ENCODE results near the gene NEK10.

Gene NEK10

DNA sequence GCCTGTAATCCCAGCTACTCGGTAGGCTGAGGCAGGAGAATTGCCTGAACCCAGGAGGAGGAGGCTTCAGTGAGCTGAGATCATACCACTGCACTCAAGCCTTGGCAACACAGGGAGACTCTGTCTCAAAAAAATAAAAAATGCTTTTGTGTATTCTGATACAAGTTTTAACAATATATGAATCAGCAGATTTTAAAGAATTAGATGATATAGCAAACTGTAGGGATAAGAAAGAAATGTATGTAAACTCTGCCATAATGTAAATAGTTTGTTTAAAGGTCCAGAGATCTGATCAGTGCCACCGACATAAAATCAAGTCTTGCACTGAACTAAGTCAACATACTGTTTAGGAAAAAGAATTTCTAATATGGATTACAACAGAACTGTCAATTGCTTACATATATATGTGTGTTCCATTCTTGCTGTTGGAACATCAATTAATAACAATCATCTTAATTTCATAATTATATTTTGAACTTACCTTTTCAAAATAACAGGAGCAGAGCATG lies 208.3 kb downstream of the NEK10 start:
- TF ChIP-seq EZH2 (optimal IDR thresholded peaks at IDR 0.05; ENCODE audit: low read depth, low read length) (no peak), EZH2phosphoT487 (IDR thresholded peaks at IDR 0.05; ENCODE audit: low read length) (no peak)
- TF ChIP-seq, protein P1, sequence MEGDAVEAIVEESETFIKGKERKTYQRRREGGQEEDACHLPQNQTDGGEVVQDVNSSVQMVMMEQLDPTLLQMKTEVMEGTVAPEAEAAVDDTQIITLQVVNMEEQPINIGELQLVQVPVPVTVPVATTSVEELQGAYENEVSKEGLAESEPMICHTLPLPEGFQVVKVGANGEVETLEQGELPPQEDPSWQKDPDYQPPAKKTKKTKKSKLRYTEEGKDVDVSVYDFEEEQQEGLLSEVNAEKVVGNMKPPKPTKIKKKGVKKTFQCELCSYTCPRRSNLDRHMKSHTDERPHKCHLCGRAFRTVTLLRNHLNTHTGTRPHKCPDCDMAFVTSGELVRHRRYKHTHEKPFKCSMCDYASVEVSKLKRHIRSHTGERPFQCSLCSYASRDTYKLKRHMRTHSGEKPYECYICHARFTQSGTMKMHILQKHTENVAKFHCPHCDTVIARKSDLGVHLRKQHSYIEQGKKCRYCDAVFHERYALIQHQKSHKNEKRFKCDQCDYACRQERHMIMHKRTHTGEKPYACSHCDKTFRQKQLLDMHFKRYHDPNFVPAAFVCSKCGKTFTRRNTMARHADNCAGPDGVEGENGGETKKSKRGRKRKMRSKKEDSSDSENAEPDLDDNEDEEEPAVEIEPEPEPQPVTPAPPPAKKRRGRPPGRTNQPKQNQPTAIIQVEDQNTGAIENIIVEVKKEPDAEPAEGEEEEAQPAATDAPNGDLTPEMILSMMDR (IDR thresholded peaks at IDR 0.05; ENCODE audit: low read length), result no peak
- H2AFZ ChIP-seq (ENCODE audit: low read length), result no peak overlapping the region
- no peak for DNase-seq

DNA sequence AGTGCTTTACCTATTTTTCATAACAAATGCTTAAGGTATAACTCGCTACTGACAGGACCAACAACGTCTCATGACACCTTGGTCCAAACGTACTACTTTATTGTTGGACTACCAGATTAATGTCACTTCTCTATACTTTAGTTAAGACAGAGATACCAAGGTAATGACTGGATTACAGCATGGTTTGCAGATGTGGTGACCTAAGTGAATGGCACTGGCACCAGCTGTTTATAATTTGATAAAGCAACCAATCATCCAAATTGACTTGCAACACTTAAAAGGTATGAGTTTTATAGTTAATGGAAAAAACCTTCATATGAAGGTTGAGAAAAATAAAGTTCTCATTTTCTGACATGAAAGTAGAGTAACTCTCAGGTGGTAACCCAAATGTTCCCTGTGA lies 209.0 kb downstream of the NEK10 start:
- Histone ChIP-seq H3K4me2 (ENCODE audit: low read depth, low read length) (no peak overlapping the region), H3K9me2 (replicated peaks; ENCODE audit: insufficient read depth, low read length) (no peaks in the 10 kb centered on the region), H3K9ac (ENCODE audit: low read length) (no peak overlapping the region), H3K9me3 (replicated peaks; ENCODE audit: insufficient read depth, low read length) (no peaks in the 10 kb centered on the region), H3K4me1 (ENCODE audit: low read length) (no peaks in the 10 kb centered on the region), H3K27me3 (replicated peaks; ENCODE audit: insufficient read depth, low read length) (no peaks in the 10 kb centered on the region), H3K4me3 (ENCODE audit: low read length) (no peak overlapping the region), H3K36me3 (replicated peaks; ENCODE audit: insufficient read depth, low read length) (no peaks in the 10 kb centered on the region), H3K79me2 (ENCODE audit: low read length) (no peaks in the 10 kb centered on the region), H4K20me1 (ENCODE audit: insufficient read depth, low read length) (no peaks in the 10 kb centered on the region), H3F3A (ENCODE audit: insufficient read depth, low read length) (no peaks in the 10 kb centered on the region), H3K27ac (ENCODE audit: low read length) (no peak overlapping the region), H2AFZ (ENCODE audit: low read length) (no peak overlapping the region)
- TF ChIP-seq EZH2phosphoT487 (IDR thresholded peaks at IDR 0.05; ENCODE audit: low read length) (no peak), EZH2 (optimal IDR thresholded peaks at IDR 0.05; ENCODE audit: low read depth, low read length) (no peak)
- TF ChIP-seq, protein P1 (IDR thresholded peaks at IDR 0.05; ENCODE audit: low read length), result no peak
- DNase-seq, result no peak

More for the DNA sequence above, 208.3 kb downstream of the NEK10 start:
- no peaks in the 10 kb centered on the region for H3K9me2 ChIP-seq (replicated peaks; ENCODE audit: insufficient read depth, low read length)
- no peak overlapping the region for H3K27ac ChIP-seq (ENCODE audit: low read length)
- no peaks in the 10 kb centered on the region for H3K79me2 ChIP-seq (ENCODE audit: low read length)
- H3K27me3 ChIP-seq (replicated peaks; ENCODE audit: insufficient read depth, low read length), result no peaks in the 10 kb centered on the region
- H4K20me1 ChIP-seq (ENCODE audit: insufficient read depth, low read length), result no peaks in the 10 kb centered on the region
- no peak overlapping the region for H3K4me3 ChIP-seq (ENCODE audit: low read length)
- no peak overlapping the region for H3K9ac ChIP-seq (ENCODE audit: low read length)
- no peaks in the 10 kb centered on the region for H3F3A ChIP-seq (ENCODE audit: insufficient read depth, low read length)
- no peaks in the 10 kb centered on the region for H3K36me3 ChIP-seq (replicated peaks; ENCODE audit: insufficient read depth, low read length)
- no peak overlapping the region for H3K4me2 ChIP-seq (ENCODE audit: low read depth, low read length)
- no peaks in the 10 kb centered on the region for H3K9me3 ChIP-seq (replicated peaks; ENCODE audit: insufficient read depth, low read length)
- H3K4me1 ChIP-seq (ENCODE audit: low read length), result no peaks in the 10 kb centered on the region

DNA sequence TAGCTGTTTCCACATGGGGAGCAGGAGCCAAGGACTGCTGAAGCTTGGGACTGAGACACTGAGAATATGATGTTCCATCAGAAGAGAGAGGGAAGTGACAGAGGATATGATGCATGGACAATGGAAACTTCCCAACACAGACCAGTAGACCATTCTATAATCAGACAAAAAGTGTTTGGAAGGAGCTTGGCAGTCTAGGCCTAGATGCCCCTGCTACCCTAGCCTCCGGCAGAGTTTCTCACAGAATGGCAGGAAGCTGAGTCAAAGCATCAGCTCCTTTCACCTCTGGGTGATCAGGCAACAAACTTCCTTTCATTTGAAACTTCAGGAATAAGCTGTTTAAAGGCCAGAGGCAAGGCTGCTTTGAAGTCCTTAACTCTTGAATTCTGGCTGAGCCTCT lies 222.0 kb downstream of the NEK10 start:
- no peak overlapping the region for H3K4me2 ChIP-seq (ENCODE audit: low read depth, low read length)
- no peak overlapping the region for H3K4me3 ChIP-seq (ENCODE audit: low read length)
- H3K36me3 ChIP-seq (replicated peaks; ENCODE audit: insufficient read depth, low read length), result no peaks in the 10 kb centered on the region
- no peak overlapping the region for H3K27ac ChIP-seq (ENCODE audit: low read length)
- H3F3A ChIP-seq (ENCODE audit: insufficient read depth, low read length), result no peaks in the 10 kb centered on the region
- no peak for DNase-seq
- H3K9me3 ChIP-seq (replicated peaks; ENCODE audit: insufficient read depth, low read length), result no peaks in the 10 kb centered on the region
- no peak overlapping the region for H2AFZ ChIP-seq (ENCODE audit: low read length)
- no peaks in the 10 kb centered on the region for H3K9me2 ChIP-seq (replicated peaks; ENCODE audit: insufficient read depth, low read length)
- no peaks in the 10 kb centered on the region for H4K20me1 ChIP-seq (ENCODE audit: insufficient read depth, low read length)
- no peaks in the 10 kb centered on the region for H3K4me1 ChIP-seq (ENCODE audit: low read length)
- no peaks in the 10 kb centered on the region for H3K27me3 ChIP-seq (replicated peaks; ENCODE audit: insufficient read depth, low read length)
- TF ChIP-seq EZH2phosphoT487 (IDR thresholded peaks at IDR 0.05; ENCODE audit: low read length), result no peak
- no peaks in the 10 kb centered on the region for H3K79me2 ChIP-seq (ENCODE audit: low read length)
- no peak overlapping the region for H3K9ac ChIP-seq (ENCODE audit: low read length)

DNA sequence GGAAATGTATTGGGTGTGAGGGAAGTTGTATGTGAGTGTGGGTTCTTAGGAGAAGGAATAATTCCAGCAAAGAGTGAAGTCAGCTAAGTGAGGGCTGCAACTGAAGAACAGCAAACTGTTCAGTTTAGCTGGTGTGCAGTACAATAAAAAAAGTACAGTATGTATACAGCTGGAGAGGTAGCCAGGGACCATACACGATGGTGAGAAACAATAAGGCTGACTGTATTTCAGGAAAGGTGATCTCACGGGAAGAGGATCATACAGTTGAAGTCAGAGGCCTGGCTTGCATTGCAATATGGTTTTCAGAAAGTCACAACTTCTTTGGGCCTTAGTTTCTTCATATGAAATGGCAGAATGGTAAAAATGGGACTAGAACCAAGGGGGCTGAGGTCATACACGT lies 222.4 kb downstream of the NEK10 start:
- H4K20me1 ChIP-seq (ENCODE audit: insufficient read depth, low read length), result no peaks in the 10 kb centered on the region
- H3K36me3 ChIP-seq (replicated peaks; ENCODE audit: insufficient read depth, low read length), result no peaks in the 10 kb centered on the region
- H3K4me1 ChIP-seq (ENCODE audit: low read length), result no peaks in the 10 kb centered on the region
- H3F3A ChIP-seq (ENCODE audit: insufficient read depth, low read length), result no peaks in the 10 kb centered on the region
- H3K4me3 ChIP-seq (ENCODE audit: low read length), result no peak overlapping the region
- H3K9me3 ChIP-seq (replicated peaks; ENCODE audit: insufficient read depth, low read length), result no peaks in the 10 kb centered on the region
- H3K27me3 ChIP-seq (replicated peaks; ENCODE audit: insufficient read depth, low read length), result no peaks in the 10 kb centered on the region
- no peak overlapping the region for H3K9ac ChIP-seq (ENCODE audit: low read length)
- no peak overlapping the region for H3K27ac ChIP-seq (ENCODE audit: low read length)
- H2AFZ ChIP-seq (ENCODE audit: low read length), result no peak overlapping the region
- no peak overlapping the region for H3K4me2 ChIP-seq (ENCODE audit: low read depth, low read length)
- no peak for DNase-seq
- no peaks in the 10 kb centered on the region for H3K79me2 ChIP-seq (ENCODE audit: low read length)
- TF ChIP-seq, protein P1 (IDR thresholded peaks at IDR 0.05; ENCODE audit: low read length), result no peak
- TF ChIP-seq EZH2 (optimal IDR thresholded peaks at IDR 0.05; ENCODE audit: low read depth, low read length), result no peak
- TF ChIP-seq EZH2phosphoT487 (IDR thresholded peaks at IDR 0.05; ENCODE audit: low read length), result no peak
- no peaks in the 10 kb centered on the region for H3K9me2 ChIP-seq (replicated peaks; ENCODE audit: insufficient read depth, low read length)

Data from MM.1S (cell line).